GM12878 (cell line): ENCODE results near the gene SMAD4. TPM values are rescaled to one million over a fixed set of nuclear protein-coding genes. Genes with fewer than 3 reads are reported as not detected.
"Not testable (repeated sequence)": the region's sequence is repeated elsewhere in the genome, so short reads cannot be mapped to it uniquely, and the experiment has no call there.

Experiments
- ATAC-seq: fragments of 200-7000 bp; cut with Tn5 transposase; 3 replicates; pipeline ENCODE4 v1.9.1; 2020; ENCODE audit warnings: mild to moderate bottlenecking, moderate library complexity
- BruUV-seq: library from RNA; stranded (reverse); fragments of 400-500 nt; replicated peaks from 2 replicates; lab custom pipeline; 2021; lab: Mats Ljungman, UMichigan
- CTCF ChIA-PET: fragments of 300-600 bp; sonication (Branson Sonifier 250); formaldehyde crosslinking; extraction: SDS; loops from one replicate; lab custom pipeline; 2021; ENCODE audit warnings: inconsistent platforms; lab: Yijun Ruan, JAX
- POLR2A ChIA-PET: fragments of 350-600 bp; formaldehyde crosslinking; extraction: SDS; loops from one replicate; lab custom pipeline; 2021; ENCODE audit warnings: inconsistent platforms; lab: Charles Lee
- RAD21 ChIA-PET: fragments of 300-600 bp; sonication (Branson Sonifier 250); formaldehyde crosslinking; loops from one replicate; lab custom pipeline; 2023; ENCODE audit warnings: antibody characterized with exemption; ENCODE audit not compliant: unreplicated experiment; lab: Charles Lee
- SMC1A ChIA-PET: fragments of 300-600 bp; sonication (Branson Sonifier 250); formaldehyde crosslinking; loops from one replicate; lab custom pipeline; 2023; ENCODE audit not compliant: unreplicated experiment, uncharacterized antibody; lab: Charles Lee
- DNase-seq: peaks from one replicate; pipeline ENCODE4 v3.0.0-alpha.2; 2011; ENCODE audit warnings: low read depth, low spot score
- FAIRE-seq: peaks from 3 replicates; lab custom pipeline; 2011; peaks lifted over from hg19 to GRCh38; lab: Jason Lieb, UNC
- H2AFZ ChIP-seq: 2 replicates; pipeline ENCODE4 v1.6.0; 2011; ENCODE audit warnings: low read depth, low read length, control low read depth; ENCODE audit not compliant: control insufficient read depth
- H3K27ac ChIP-seq: 2 replicates; pipeline ENCODE4 v1.5.1; 2011; ENCODE audit warnings: control low read depth; ENCODE audit not compliant: control insufficient read depth, insufficient read depth
- H3K27me3 ChIP-seq, 2 experiments: replicated peaks in 1 of 2; 2 replicates each; pipeline versions ENCODE4 v1.6.0 to v1.6.1; 2011; ENCODE audit warnings: low read length in 1 of 2; ENCODE audit not compliant: control insufficient read depth in 2 of 2, insufficient read depth in 2 of 2
- H3K36me3 ChIP-seq, 2 experiments: 2 replicates each; pipeline ENCODE4 v1.5.1; 2011; ENCODE audit warnings: low read length in 1 of 2; ENCODE audit not compliant: control insufficient read depth in 2 of 2, insufficient read depth in 2 of 2
- H3K4me1 ChIP-seq: 2 replicates; pipeline ENCODE4 v1.6.1; 2011; ENCODE audit warnings: mild to moderate bottlenecking, low read length, moderate library complexity, mixed read lengths; ENCODE audit not compliant: control insufficient read depth, insufficient read depth
- H3K4me2 ChIP-seq: 2 replicates; pipeline ENCODE4 v1.6.0; 2011; ENCODE audit warnings: control low read depth; ENCODE audit not compliant: control insufficient read depth, insufficient read depth
- H3K4me3 ChIP-seq: fragments of 200-600 bp; sonication (generic); 2 replicates; pipeline ENCODE4 v1.5.1; 2016
- H3K79me2 ChIP-seq: 2 replicates; pipeline ENCODE4 v1.6.0; 2011; ENCODE audit warnings: low read length; ENCODE audit not compliant: control insufficient read depth, insufficient read depth
- H3K9ac ChIP-seq: 2 replicates; pipeline ENCODE4 v1.8.0; 2011; ENCODE audit warnings: low read length, control low read depth, mixed read lengths; ENCODE audit not compliant: control insufficient read depth, insufficient read depth
- H3K9me3 ChIP-seq: replicated peaks from 3 replicates; pipeline ENCODE4 v1.5.1; 2011; ENCODE audit warnings: mild to moderate bottlenecking, low read length; ENCODE audit not compliant: control insufficient read depth, insufficient read depth
- H4K20me1 ChIP-seq: 2 replicates; pipeline ENCODE4 v1.6.0; 2011; ENCODE audit not compliant: control insufficient read depth, insufficient read depth
- BHLHE40 ChIP-seq, 2 experiments: fragments of 450-650 bp in 1 of 2; IDR thresholded peaks; 2 replicates each; pipeline ENCODE4 v1.6.1; 2011 to 2017; ENCODE audit warnings: low read depth in 2 of 2, borderline replicate concordance in 1 of 2, improper control_type of control experiment in 1 of 2, low read length in 1 of 2, mild to moderate bottlenecking in 1 of 2
- CBFB ChIP-seq: IDR thresholded peaks from 2 replicates; pipeline ENCODE4 v1.6.1; 2016; ENCODE audit warnings: antibody characterized with exemption, low read depth
- CHD1 ChIP-seq: IDR thresholded peaks from 2 replicates; pipeline ENCODE4 v1.6.1; 2012; ENCODE audit warnings: low read depth, low read length, improper control_type of control experiment
- MEF2A ChIP-seq: IDR thresholded peaks from 2 replicates; pipeline ENCODE4 v1.6.1; 2011; ENCODE audit warnings: low read depth, mild to moderate bottlenecking, low read length, moderate library complexity; ENCODE audit not compliant: insufficient read depth
- POU2F2 ChIP-seq: IDR thresholded peaks from 3 replicates; pipeline ENCODE4 v1.6.1; 2011; ENCODE audit warnings: low read depth, mild to moderate bottlenecking, low read length, borderline replicate concordance
- RAD21 ChIP-seq: IDR thresholded peaks from 2 replicates; pipeline ENCODE4 v1.6.1; 2011; ENCODE audit warnings: mild to moderate bottlenecking, low read depth, low read length, moderate library complexity; ENCODE audit not compliant: insufficient read depth
- RBBP5 ChIP-seq: fragments of 200-600 bp; sonication (generic); conservative IDR thresholded peaks from 2 replicates; pipeline ENCODE4 v1.6.1; 2016
- SIN3A ChIP-seq: IDR thresholded peaks from 2 replicates; pipeline ENCODE4 v1.6.1; 2012; ENCODE audit warnings: low read depth, low read length, improper control_type of control experiment
- SMC3 ChIP-seq: IDR thresholded peaks from 2 replicates; pipeline ENCODE4 v1.6.1; 2011; ENCODE audit warnings: low read length, improper control_type of control experiment, borderline replicate concordance
- WGBS: methylation state at CpG from one replicate; pipeline ENCODE4 v1.1.6; 2016; ENCODE audit warnings: low lambda C conversion rate; ENCODE audit not compliant: insufficient replicate concordance, insufficient coverage; ENCODE audit errors: missing lambda C conversion rate; 5-methylcytosine and 5-hydroxymethylcytosine counted together
- in situ Hi-C: fragments of 300-500 bp; cut with MboI; formaldehyde crosslinking; loops from 9 replicates; pipeline ENCODE4 v1.14.3; 2018; ENCODE audit warnings: mixed read lengths
- intact Hi-C: fragments of 100-400 bp; cut with micrococcal nuclease; formaldehyde crosslinking; loops from one replicate; pipeline ENCODE4 v1.14.2; 2022; ENCODE audit not compliant: unreplicated experiment
- polyA plus RNA-seq, 11 experiments: library from polyadenylated mRNA; depleted of rRNA in 4 of 11; unstranded in 6 of 11; stranded (reverse) in 5 of 11; fragments of >200 nt; fragmentation: Nextera tagmentation in 4 of 11; fragmentation: Illumina TruSeq in 1 of 11; extraction: Ambion mirVana in 4 of 11; extraction: Trizol in 1 of 11; gene quantifications; 1 replicate in 1 of 11; 2 replicates in 10 of 11; pipeline versions ENCODE4 v1.2.1 to v1.2.3, GENCODE V29; 2011 to 2016; ENCODE audit warnings: inconsistent platforms in 2 of 11, missing spikeins in 2 of 11, low read depth in 1 of 11
- total RNA-seq, 4 experiments: library from RNA; depleted of rRNA in 3 of 4; stranded (reverse); fragments of >200 nt in 3 of 4; fragmentation: Illumina TruSeq in 1 of 4; extraction: Trizol in 1 of 4; gene quantifications; 2 replicates each; pipeline versions ENCODE4 v1.2.1 to v1.2.3, GENCODE V29; 2013 to 2021
- TF ChIP-seq, protein P1 (sequence below): IDR thresholded peaks from 2 replicates; pipeline ENCODE4 v1.6.1; 2012; ENCODE audit warnings: low read length, inconsistent platforms
- TF ChIP-seq, protein P2 (sequence below): IDR thresholded peaks from 2 replicates; pipeline ENCODE4 v1.6.1; 2011; ENCODE audit warnings: borderline replicate concordance, low read depth, mild to moderate bottlenecking, moderate library complexity, mixed read lengths, low read length; ENCODE audit not compliant: insufficient read depth; ENCODE audit errors: extremely low read length

The SMAD4 gene
- total and polyA plus RNA-seq, 10 of the 15 experiments (the other 5 are each of a cell fraction or from before 2014, with no cell fraction given) = 9.6 to 99.9 (median 37.5) TPM

- TF ChIP-seq SIN3A (no peak), RBBP5 (no peak), RAD21 (peak; percentile 94), CBFB (no peak), SMC3 (peak; percentile 91), BHLHE40 (IDR thresholded peaks at IDR 0.05; ENCODE audit: borderline replicate concordance in 1 of 2, low read depth in 2 of 2, low read length in 1 of 2) (0 out of 4 replicates have a peak, but pooled peaks of 1 of the 2 experiments have one; percentile 5), POU2F2 (no peak), CHD1 (no peak), MEF2A (no peak)
- TF ChIP-seq, protein P1, sequence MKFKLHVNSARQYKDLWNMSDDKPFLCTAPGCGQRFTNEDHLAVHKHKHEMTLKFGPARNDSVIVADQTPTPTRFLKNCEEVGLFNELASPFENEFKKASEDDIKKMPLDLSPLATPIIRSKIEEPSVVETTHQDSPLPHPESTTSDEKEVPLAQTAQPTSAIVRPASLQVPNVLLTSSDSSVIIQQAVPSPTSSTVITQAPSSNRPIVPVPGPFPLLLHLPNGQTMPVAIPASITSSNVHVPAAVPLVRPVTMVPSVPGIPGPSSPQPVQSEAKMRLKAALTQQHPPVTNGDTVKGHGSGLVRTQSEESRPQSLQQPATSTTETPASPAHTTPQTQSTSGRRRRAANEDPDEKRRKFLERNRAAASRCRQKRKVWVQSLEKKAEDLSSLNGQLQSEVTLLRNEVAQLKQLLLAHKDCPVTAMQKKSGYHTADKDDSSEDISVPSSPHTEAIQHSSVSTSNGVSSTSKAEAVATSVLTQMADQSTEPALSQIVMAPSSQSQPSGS = no peak
- TF ChIP-seq, protein P2, sequence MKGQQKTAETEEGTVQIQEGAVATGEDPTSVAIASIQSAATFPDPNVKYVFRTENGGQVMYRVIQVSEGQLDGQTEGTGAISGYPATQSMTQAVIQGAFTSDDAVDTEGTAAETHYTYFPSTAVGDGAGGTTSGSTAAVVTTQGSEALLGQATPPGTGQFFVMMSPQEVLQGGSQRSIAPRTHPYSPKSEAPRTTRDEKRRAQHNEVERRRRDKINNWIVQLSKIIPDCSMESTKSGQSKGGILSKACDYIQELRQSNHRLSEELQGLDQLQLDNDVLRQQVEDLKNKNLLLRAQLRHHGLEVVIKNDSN = no peak
- TF ChIP-seq, all 136 proteins: peak for 12
Observed at GRCh38 chr18:51110073-51110797, 80.2 kb downstream of the SMAD4 start (continued).

- WGBS = 68% methylated on average over 24 of the region's 24 CpGs
- intact Hi-C loops = loop anchor here (5.0 kb wide), 3 partner anchors 271 to 556 kb away; no protein-coding TSS in a partner anchor
Observed at GRCh38 chr18:51111633-51112355, 81.8 kb downstream of the SMAD4 start.

GRCh38 chr18:51116996-51117395, 87.0 kb downstream of the SMAD4 start:
- H2AFZ ChIP-seq, BruUV-seq, H3K4me3 ChIP-seq, RAD21 ChIA-PET, H3K4me1 ChIP-seq, POLR2A ChIA-PET, H4K20me1 ChIP-seq, H3K27ac ChIP-seq, FAIRE-seq, ATAC-seq, H3K79me2 ChIP-seq, H3K27me3 ChIP-seq, H3K36me3 ChIP-seq, H3K4me2 ChIP-seq, H3K9ac ChIP-seq, CTCF ChIA-PET, SMC1A ChIA-PET, DNase-seq, H3K9me3 ChIP-seq, intact Hi-C loops: not testable (repeated sequence)
- 97% methylated on average over 6 of the region's 25 CpGs for WGBS
- in situ Hi-C loops = loop anchor here (25.0 kb wide), 3 partner anchors 270 to 1795 kb away; no protein-coding TSS in a partner anchor

More at GRCh38 chr18:51111633-51112355, 81.8 kb downstream of the SMAD4 start:
- H3K36me3 ChIP-seq, H3K79me2 ChIP-seq, FAIRE-seq, DNase-seq, H4K20me1 ChIP-seq, H3K4me3 ChIP-seq, POLR2A ChIA-PET, H3K9me3 ChIP-seq, H3K4me2 ChIP-seq, H2AFZ ChIP-seq, H3K4me1 ChIP-seq, H3K27me3 ChIP-seq, H3K27ac ChIP-seq, ATAC-seq, H3K9ac ChIP-seq, BruUV-seq: not testable (repeated sequence)
- ChIA-PET SMC1A (interaction anchor here (0.8 to 2.7 kb wide), 10 partner anchors 22 to 1585 kb away, joined by 3 to 8 read pairs (median 4); no protein-coding TSS in a partner anchor), RAD21 (interaction anchor here (1.0 to 3.4 kb wide), 9 partner anchors 14 to 1177 kb away, joined by 3 to 17 read pairs (median 9); no protein-coding TSS in a partner anchor), CTCF (interaction anchor here (0.8 to 2.7 kb wide), 14 partner anchors 10 to 1177 kb away, joined by 3 to 18 read pairs (median 5); partner anchors contain the start of gene MEX3C)
- in situ Hi-C loops = loop anchor here (25.0 kb wide), 3 partner anchors 276 to 1801 kb away; no protein-coding TSS in a partner anchor
